Activated CD8-positive, alpha-beta T cell treated with anti-CD3 and anti-CD28 coated beads for 36 hours (primary cell): ENCODE data around the gene ACSL3. TPM values are rescaled to one million over a fixed set of nuclear protein-coding genes. Genes with fewer than 3 reads are reported as not detected.

Experiments
- ATAC-seq: fragments of 200-7000 bp; cut with Tn5 transposase; one replicate; pipeline ENCODE4 v1.10.0; 2021; ENCODE audit warnings: mild to moderate bottlenecking, moderate library complexity
- CTCF ChIA-PET: fragments of 350-600 bp; sonication (Branson Sonifier 250); formaldehyde crosslinking; loops from one replicate; lab custom pipeline; 2021; ENCODE audit warnings: antibody characterized with exemption; lab: Charles Lee
- POLR2A ChIA-PET: fragments of 350-600 bp; sonication (Branson Sonifier 250); formaldehyde crosslinking; loops from one replicate; lab custom pipeline; 2021; ENCODE audit warnings: antibody characterized with exemption; lab: Charles Lee
- DNase-seq: peaks from one replicate; pipeline ENCODE4 v3.0.0-alpha.2; 2020
- H3K27ac Mint-ChIP-seq: one replicate; pipeline ENCODE4 v1.8.0; 2021; ENCODE audit warnings: mild to moderate bottlenecking, mixed read lengths
- H3K27me3 Mint-ChIP-seq: one replicate; pipeline ENCODE4 v1.8.0; 2021; ENCODE audit warnings: mixed read lengths
- H3K36me3 Mint-ChIP-seq: one replicate; pipeline ENCODE4 v1.8.0; 2021; ENCODE audit warnings: low read depth, mixed read lengths
- H3K4me1 Mint-ChIP-seq: one replicate; pipeline ENCODE4 v1.8.0; 2021; ENCODE audit warnings: low read depth, mixed read lengths
- H3K4me3 Mint-ChIP-seq: one replicate; pipeline ENCODE4 v1.8.0; 2021; ENCODE audit warnings: mild to moderate bottlenecking, moderate library complexity, mixed read lengths
- H3K9me3 Mint-ChIP-seq: one replicate; pipeline ENCODE4 v1.8.0; 2021; ENCODE audit warnings: mixed read lengths
- intact Hi-C: fragments of 100-400 bp; cut with micrococcal nuclease; formaldehyde crosslinking; loops from one replicate; pipeline ENCODE4 v1.10.0; 2022
- total RNA-seq, 2 experiments: library from RNA; stranded (reverse); gene quantifications; one replicate each; pipeline ENCODE4 v1.2.3, GENCODE V29; 2021
- TF ChIP-seq, protein P1 (sequence below): fragments of 200-600 bp; IDR thresholded peaks from one replicate; pipeline ENCODE4 v1.8.0; 2022; ENCODE audit warnings: antibody characterized with exemption, mild to moderate bottlenecking

ACSL3 gene
- total RNA-seq, 2 experiments from 2014 or later: 43.8 to 44.6 TPM

DNA sequence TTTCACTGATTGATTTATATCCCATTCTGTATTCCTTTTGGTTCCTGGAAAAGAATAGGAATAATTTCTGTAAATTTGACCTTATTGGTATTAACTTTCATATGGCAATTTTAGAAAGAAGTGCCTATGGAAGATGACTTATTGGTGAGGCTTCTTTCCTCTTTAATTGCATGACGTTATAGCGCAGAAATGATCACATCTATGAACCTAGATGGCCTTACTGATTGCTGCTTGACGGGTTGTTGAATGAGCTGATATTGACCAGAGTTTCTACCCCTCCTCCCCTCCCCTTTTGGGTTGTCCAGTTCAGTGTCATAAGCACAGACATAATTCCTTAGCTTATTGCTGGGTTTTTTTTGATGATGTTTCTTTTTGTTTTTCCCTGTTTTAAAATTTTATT lies 14.6 kb downstream of the ACSL3 start:
- TF ChIP-seq, protein P1, sequence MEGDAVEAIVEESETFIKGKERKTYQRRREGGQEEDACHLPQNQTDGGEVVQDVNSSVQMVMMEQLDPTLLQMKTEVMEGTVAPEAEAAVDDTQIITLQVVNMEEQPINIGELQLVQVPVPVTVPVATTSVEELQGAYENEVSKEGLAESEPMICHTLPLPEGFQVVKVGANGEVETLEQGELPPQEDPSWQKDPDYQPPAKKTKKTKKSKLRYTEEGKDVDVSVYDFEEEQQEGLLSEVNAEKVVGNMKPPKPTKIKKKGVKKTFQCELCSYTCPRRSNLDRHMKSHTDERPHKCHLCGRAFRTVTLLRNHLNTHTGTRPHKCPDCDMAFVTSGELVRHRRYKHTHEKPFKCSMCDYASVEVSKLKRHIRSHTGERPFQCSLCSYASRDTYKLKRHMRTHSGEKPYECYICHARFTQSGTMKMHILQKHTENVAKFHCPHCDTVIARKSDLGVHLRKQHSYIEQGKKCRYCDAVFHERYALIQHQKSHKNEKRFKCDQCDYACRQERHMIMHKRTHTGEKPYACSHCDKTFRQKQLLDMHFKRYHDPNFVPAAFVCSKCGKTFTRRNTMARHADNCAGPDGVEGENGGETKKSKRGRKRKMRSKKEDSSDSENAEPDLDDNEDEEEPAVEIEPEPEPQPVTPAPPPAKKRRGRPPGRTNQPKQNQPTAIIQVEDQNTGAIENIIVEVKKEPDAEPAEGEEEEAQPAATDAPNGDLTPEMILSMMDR: no peak
- H3K9me3 Mint-ChIP-seq: no peaks in the 10 kb centered on the region
- ChIA-PET POLR2A (no interaction called here), CTCF (interaction anchor here (1.0 to 1.7 kb wide), 3 partner anchors 16 to 64 kb away, joined by 3 to 4 read pairs (median 3); no protein-coding TSS in a partner anchor)
- H3K27me3 Mint-ChIP-seq: no peaks in the 10 kb centered on the region
- H3K27ac Mint-ChIP-seq: no peak overlapping the region
- no peak overlapping the region for H3K4me3 Mint-ChIP-seq
- ATAC-seq (no peak), DNase-seq (no peak)
- H3K36me3 Mint-ChIP-seq: no peaks in the 10 kb centered on the region
- H3K4me1 Mint-ChIP-seq: peaks cover 33% of the 10 kb centered on the region
- intact Hi-C loops: no loop called here

DNA sequence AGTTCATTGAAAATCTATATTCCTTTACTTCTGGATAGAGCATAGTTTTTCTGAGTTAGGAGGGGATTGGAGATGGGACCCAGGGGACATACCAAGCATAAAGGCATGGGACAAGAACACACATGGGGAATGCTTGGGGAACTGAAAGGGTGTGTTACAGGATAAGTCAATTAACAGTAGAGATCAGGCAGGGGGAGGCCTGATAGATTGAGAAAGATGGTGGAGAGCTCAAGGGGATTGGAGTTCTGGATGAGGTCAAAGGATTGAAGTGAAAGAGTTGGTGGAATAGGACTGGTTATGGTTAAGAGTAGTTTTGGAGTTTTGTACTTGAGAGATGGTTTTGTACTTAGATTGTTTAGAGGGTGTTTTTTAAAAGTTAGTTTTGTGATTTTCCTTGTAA lies 16.1 kb downstream of the ACSL3 start:
- no peak for ATAC-seq

GRCh38 chr2:222877556-222878300 lies 16.9 kb downstream of the ACSL3 start:
- ChIA-PET POLR2A (interaction anchor here (0.9 kb wide), 1 partner anchor 88 kb away, joined by 3 read pairs; no protein-coding TSS in a partner anchor), CTCF (interaction anchor here (1.1 to 1.2 kb wide), 2 partner anchors 15 to 170 kb away, joined by 3 to 5 read pairs; no protein-coding TSS in a partner anchor)
- DNase-seq: no peak
- TF ChIP-seq, protein P1: no peak
- Mint-ChIP-seq H3K27me3 (no peaks in the 10 kb centered on the region), H3K36me3 (no peaks in the 10 kb centered on the region), H3K4me3 (no peak overlapping the region), H3K9me3 (no peaks in the 10 kb centered on the region), H3K4me1 (peaks cover 32% of the 10 kb centered on the region), H3K27ac (no peak overlapping the region)
- no peak for ATAC-seq
- intact Hi-C loops: no loop called here

More for the DNA sequence above, 16.1 kb downstream of the ACSL3 start:
- Mint-ChIP-seq H3K4me1 (peaks cover 35% of the 10 kb centered on the region), H3K36me3 (no peaks in the 10 kb centered on the region), H3K27ac (no peak overlapping the region), H3K4me3 (no peak overlapping the region), H3K27me3 (no peaks in the 10 kb centered on the region), H3K9me3 (no peaks in the 10 kb centered on the region)
- CTCF ChIA-PET: interaction anchor here (1.7 kb wide), 1 partner anchor 62 kb away, joined by 4 read pairs; no protein-coding TSS in a partner anchor
- DNase-seq: no peak
- TF ChIP-seq, protein P1: no peak
- POLR2A ChIA-PET: interaction anchor here (0.9 kb wide), 1 partner anchor 87 kb away, joined by 3 read pairs; no protein-coding TSS in a partner anchor
- intact Hi-C loops: no loop called here

GRCh38 chr2:222878301-222878876 lies 17.6 kb downstream of the ACSL3 start:
- CTCF ChIA-PET: interaction anchor here (1.1 to 1.2 kb wide), 2 partner anchors 16 to 170 kb away, joined by 3 to 5 read pairs; no protein-coding TSS in a partner anchor
- no peaks in the 10 kb centered on the region for H3K36me3 Mint-ChIP-seq
- H3K27me3 Mint-ChIP-seq: no peaks in the 10 kb centered on the region
- POLR2A ChIA-PET: no interaction called here
- intact Hi-C loops: no loop called here
- DNase-seq: no peak
- TF ChIP-seq, protein P1: no peak
- no peaks in the 10 kb centered on the region for H3K9me3 Mint-ChIP-seq
- H3K4me3 Mint-ChIP-seq: no peak overlapping the region
- peaks cover 31% of the 10 kb centered on the region for H3K4me1 Mint-ChIP-seq
- no peak overlapping the region for H3K27ac Mint-ChIP-seq
- no peak for ATAC-seq
